K562 (cell line): ENCODE data around the gene ASCC2. TPM values are rescaled to one million over a fixed set of nuclear protein-coding genes. Genes with fewer than 3 reads are reported as not detected.

Experiments
- ATAC-seq: fragments of 200-7000 bp; cut with Tn5 transposase; 3 replicates; pipeline ENCODE4 v1.9.1; 2020; ENCODE audit warnings: moderate library complexity
- BruUV-seq: library from RNA; stranded (reverse); fragments of 400-500 nt; replicated peaks from 2 replicates; lab custom pipeline; 2021; lab: Mats Ljungman, UMichigan
- CTCF ChIA-PET: fragments of 300-600 bp; formaldehyde crosslinking; extraction: SDS; loops from one replicate; lab custom pipeline; 2021; ENCODE audit warnings: low intra/inter-chr PET ratio; lab: Yijun Ruan, JAX
- POLR2A ChIA-PET: fragments of 300-600, 350-650 bp; sonication (Branson Sonifier 250); formaldehyde crosslinking; extraction: SDS; loops from one replicate; lab custom pipeline; 2021; ENCODE audit warnings: antibody characterized with exemption, inconsistent platforms; lab: Yijun Ruan, JAX
- DNase-seq, 4 experiments: peaks; one replicate each; pipeline versions ENCODE4 v3.0.0 to v3.0.0-alpha.2; 2011 to 2018; ENCODE audit warnings: low spot score in 3 of 4, mixed read lengths in 3 of 4; ENCODE audit errors: extremely low read depth in 1 of 4
- FAIRE-seq: peaks from 2 replicates; lab custom pipeline; 2011; peaks lifted over from hg19 to GRCh38; lab: Jason Lieb, UNC
- H2AFZ ChIP-seq: 2 replicates; pipeline ENCODE4 v1.6.0; 2011; ENCODE audit warnings: low read depth, low read length, control low read depth, inconsistent platforms
- H3K27ac ChIP-seq: fragments of 200-600 bp; 3 replicates; pipeline ENCODE4 v1.8.0; 2011; ENCODE audit warnings: low read depth, mild to moderate bottlenecking, control low read depth, inconsistent platforms, low read length, moderate library complexity, mixed read lengths; ENCODE audit errors: extremely low read depth
- H3K27me3 ChIP-seq, 2 experiments: fragments of 300-600 bp in 1 of 2; 2 replicates in 1 of 2; 3 replicates in 1 of 2; pipeline versions ENCODE4 v1.6.0 to v1.8.0; 2011; ENCODE audit warnings: inconsistent platforms in 2 of 2, low read length in 2 of 2, mild to moderate bottlenecking in 1 of 2, mixed read lengths in 1 of 2, moderate library complexity in 1 of 2; ENCODE audit not compliant: control insufficient read depth in 2 of 2, insufficient read depth in 2 of 2
- H3K36me3 ChIP-seq: fragments of 300-600 bp; 3 replicates; pipeline ENCODE4 v1.8.0; 2011; ENCODE audit warnings: mild to moderate bottlenecking, low read length, inconsistent platforms; ENCODE audit not compliant: control insufficient read depth, insufficient read depth
- H3K4me1 ChIP-seq, 2 experiments: fragments of 200-600 bp in 1 of 2; replicated peaks in 1 of 2; 2 replicates in 1 of 2; 3 replicates in 1 of 2; pipeline versions ENCODE4 v1.5.1 to v1.8.0; 2011; ENCODE audit warnings: inconsistent platforms in 2 of 2, low read length in 2 of 2, mild to moderate bottlenecking in 1 of 2, mixed read lengths in 1 of 2, moderate library complexity in 1 of 2; ENCODE audit not compliant: control insufficient read depth in 2 of 2, insufficient read depth in 2 of 2
- H3K4me2 ChIP-seq: 2 replicates; pipeline ENCODE4 v1.6.1; 2011; ENCODE audit warnings: low read length, control low read depth, inconsistent platforms, mixed read lengths; ENCODE audit not compliant: insufficient read depth
- H3K4me3 ChIP-seq: fragments of 200-600 bp; sonication (generic), shearing (Covaris generic); 2 replicates; pipeline ENCODE4 v1.5.1; 2016; ENCODE audit warnings: control low read depth, inconsistent platforms
- H3K79me2 ChIP-seq: fragments of 200-600 bp; 3 replicates; pipeline ENCODE4 v1.8.0; 2011; ENCODE audit warnings: low read length, inconsistent platforms; ENCODE audit not compliant: control insufficient read depth, insufficient read depth
- H3K9ac ChIP-seq, 2 experiments: 2 replicates each; pipeline versions ENCODE4 v1.6.0 to v1.6.1; 2011; ENCODE audit warnings: low read depth in 2 of 2, low read length in 2 of 2, control low read depth in 1 of 2, inconsistent platforms in 1 of 2, mild to moderate bottlenecking in 1 of 2, mixed read lengths in 1 of 2; ENCODE audit not compliant: insufficient read depth in 1 of 2
- H3K9me1 ChIP-seq: one replicate; pipeline ENCODE4 v1.6.0; 2011; ENCODE audit warnings: inconsistent platforms, mild to moderate bottlenecking, low read length, moderate library complexity; ENCODE audit not compliant: control insufficient read depth, insufficient read depth
- H3K9me3 ChIP-seq: replicated peaks from 2 replicates; pipeline ENCODE4 v1.5.1; 2011; ENCODE audit warnings: low read depth, low read length, inconsistent platforms; ENCODE audit not compliant: control insufficient read depth, insufficient read depth
- H4K20me1 ChIP-seq: replicated peaks from 2 replicates; pipeline ENCODE4 v1.6.1; 2011; ENCODE audit warnings: low read length, inconsistent platforms, mixed read lengths; ENCODE audit not compliant: control insufficient read depth, insufficient read depth
- BMI1 ChIP-seq: fragments of 150-350 bp; IDR thresholded peaks from 2 replicates; pipeline ENCODE4 v1.6.1; 2014; ENCODE audit warnings: low read length
- CCNT2 ChIP-seq: IDR thresholded peaks from 2 replicates; pipeline ENCODE4 v1.6.1; 2011; ENCODE audit warnings: borderline replicate concordance, low read depth, mild to moderate bottlenecking, moderate library complexity, mixed read lengths, low read length; ENCODE audit not compliant: insufficient read length; ENCODE audit errors: extremely low read depth
- DIDO1 ChIP-seq: fragments of 450-650 bp; IDR thresholded peaks from 2 replicates; pipeline ENCODE4 v1.6.1; 2016; ENCODE audit warnings: low read depth, missing biosample characterization, missing genetic modification characterization
- EWSR1 ChIP-seq: fragments of 450-650 bp; IDR thresholded peaks from 2 replicates; pipeline ENCODE4 v1.6.1; 2018; ENCODE audit warnings: borderline replicate concordance, mild to moderate bottlenecking, low read depth, moderate library complexity; ENCODE audit not compliant: partially characterized antibody
- NCOR1 ChIP-seq: fragments of 450-650 bp; IDR thresholded peaks from 2 replicates; pipeline ENCODE4 v1.6.1; 2016; ENCODE audit warnings: mild to moderate bottlenecking, moderate library complexity
- NKRF ChIP-seq: fragments of 450-650 bp; IDR thresholded peaks from 2 replicates; pipeline ENCODE4 v1.6.1; 2016; ENCODE audit warnings: borderline replicate concordance
- NR1H2 ChIP-seq: sonication (generic); formaldehyde crosslinking; IDR thresholded peaks from 2 replicates; pipeline ENCODE4 v1.4.0; 2020; ENCODE audit warnings: mild to moderate bottlenecking, missing genetic modification reagents
- PTBP1 ChIP-seq: fragments of 200-400 bp; formaldehyde crosslinking; IDR thresholded peaks from 2 replicates; pipeline ENCODE4 v1.6.1; 2017; ENCODE audit warnings: low read depth, low read length
- RREB1 ChIP-seq: fragments of 250-450 bp; sonication (Bioruptor Pico); IDR thresholded peaks from 2 replicates; pipeline ENCODE4 v1.4.0; 2020
- ZBTB17 ChIP-seq: fragments of 450-650 bp; formaldehyde crosslinking; IDR thresholded peaks from 2 replicates; pipeline ENCODE4 v1.4.0; 2020; ENCODE audit warnings: mild to moderate bottlenecking
- ZNF280B ChIP-seq: fragments of 250-450 bp; sonication (Bioruptor Pico); IDR thresholded peaks from 2 replicates; pipeline ENCODE4 v1.5.1; 2021; ENCODE audit warnings: mild to moderate bottlenecking
- ZNF282 ChIP-seq: sonication (generic); formaldehyde crosslinking; IDR thresholded peaks from 2 replicates; pipeline ENCODE4 v1.8.1; 2023; ENCODE audit warnings: missing genetic modification reagents
- ZNF316 ChIP-seq: fragments of 450-650 bp; IDR thresholded peaks from 2 replicates; pipeline ENCODE4 v1.6.1; 2016
- WGBS: fragments of 100-300 bp; shearing (Covaris generic); methylation state at CpG from one replicate; pipeline ENCODE4 v1.1.6; 2016; ENCODE audit warnings: low coverage, mixed read lengths; ENCODE audit not compliant: insufficient coverage; ENCODE audit errors: missing lambda C conversion rate; 5-methylcytosine and 5-hydroxymethylcytosine counted together
- in situ Hi-C: fragments of 300-500 bp; cut with MboI; formaldehyde crosslinking; loops from 4 replicates; pipeline ENCODE4 v1.15.0; 2018; ENCODE audit warnings: inconsistent platforms, mixed read lengths
- intact Hi-C: fragments of 100-400 bp; cut with micrococcal nuclease; formaldehyde crosslinking; loops from 2 replicates; pipeline ENCODE4 v1.14.2; 2022
- polyA plus RNA-seq, 8 experiments: library from polyadenylated mRNA; depleted of rRNA in 4 of 8; stranded (reverse) in 5 of 8; unstranded in 3 of 8; fragments of >200 nt; fragmentation: Nextera tagmentation in 2 of 8; fragmentation: Illumina TruSeq in 1 of 8; extraction: Ambion mirVana in 2 of 8; extraction: Trizol in 1 of 8; gene quantifications; 2 replicates each; pipeline versions ENCODE4 v1.2.1 to v1.2.3, GENCODE V29; 2011 to 2014; ENCODE audit warnings: inconsistent platforms in 1 of 8, missing spikeins in 1 of 8
- total RNA-seq, 7 experiments: library from RNA; depleted of rRNA in 6 of 7; stranded (reverse); fragments of >200 nt in 6 of 7; fragmentation: Illumina TruSeq in 2 of 7; extraction: Trizol in 2 of 7; gene quantifications; 2 replicates each; pipeline versions ENCODE4 v1.2.1 to v1.2.3, GENCODE V29; 2011 to 2021; ENCODE audit warnings: low replicate concordance in 1 of 7

ASCC2 gene
- total and polyA plus RNA-seq, 9 of the 15 experiments (the other 6 are each of a cell fraction or from before 2014, with no cell fraction given) = 4.0 to 46.7 (median 26.8) TPM

- H3K9me1 ChIP-seq = no peaks in the 10 kb centered on the region
- no peak overlapping the region for H3K4me2 ChIP-seq
- H3K9me3 ChIP-seq = no peaks in the 10 kb centered on the region
- H3K4me1 ChIP-seq = peaks cover 5 to 11% of the 10 kb centered on the region in 2 experiments; a peak in 4 of 5 replicates
- FAIRE-seq (no peak), ATAC-seq (peak; percentile 48; the same call in 2 of the 3 replicates), DNase-seq (no peak)
- ChIA-PET POLR2A (interaction anchor here (1.5 kb wide), 1 partner anchor 9 kb away, joined by 4 read pairs; no protein-coding TSS in a partner anchor), CTCF (no interaction called here)
- H3K36me3 ChIP-seq = no peaks in the 10 kb centered on the region
- H4K20me1 ChIP-seq = no peaks in the 10 kb centered on the region
- in situ Hi-C loops (no loop called here), intact Hi-C loops (no loop called here)
- H3K27ac ChIP-seq = no peak overlapping the region
- 81% methylated on average over 9 of the region's 9 CpGs for WGBS
- no peaks in the 10 kb centered on the region for H3K79me2 ChIP-seq
- H3K27me3 ChIP-seq = no peaks in the 10 kb centered on the region
- BruUV-seq = no TSS peak
- H2AFZ ChIP-seq = no peak overlapping the region
- no peak overlapping the region; a peak in 1 of 4 replicates for H3K9ac ChIP-seq
- H3K4me3 ChIP-seq = no peak overlapping the region
- TF ChIP-seq RREB1 (CRISPR knock-in tag) (no peak), BMI1 (no peak), DIDO1 (tag) (no peak), ZBTB17 (no peak), NR1H2 (CRISPR knock-in tag) (no peak), ZNF282 (CRISPR knock-in tag) (no peak), PTBP1 (no peak), CCNT2 (no peak), ZNF280B (CRISPR knock-in tag) (no peak), ZNF316 (no peak), NKRF (no peak), NCOR1 (no peak), EWSR1 (no peak)
Measured at GRCh38 chr22:29748248-29748893, 89.7 kb downstream of the ASCC2 start.
